ENCODE measurements around the gene CFAP91. TPM values are rescaled to one million over a fixed set of nuclear protein-coding genes. Genes with fewer than 3 reads are reported as not detected.
"Not testable (repeated sequence)": the region's sequence is repeated elsewhere in the genome, so short reads cannot be mapped to it uniquely, and the experiment has no call there.

The CFAP91 gene
- total RNA-seq, 2 experiments from 2014 or later = not detected

DNA sequence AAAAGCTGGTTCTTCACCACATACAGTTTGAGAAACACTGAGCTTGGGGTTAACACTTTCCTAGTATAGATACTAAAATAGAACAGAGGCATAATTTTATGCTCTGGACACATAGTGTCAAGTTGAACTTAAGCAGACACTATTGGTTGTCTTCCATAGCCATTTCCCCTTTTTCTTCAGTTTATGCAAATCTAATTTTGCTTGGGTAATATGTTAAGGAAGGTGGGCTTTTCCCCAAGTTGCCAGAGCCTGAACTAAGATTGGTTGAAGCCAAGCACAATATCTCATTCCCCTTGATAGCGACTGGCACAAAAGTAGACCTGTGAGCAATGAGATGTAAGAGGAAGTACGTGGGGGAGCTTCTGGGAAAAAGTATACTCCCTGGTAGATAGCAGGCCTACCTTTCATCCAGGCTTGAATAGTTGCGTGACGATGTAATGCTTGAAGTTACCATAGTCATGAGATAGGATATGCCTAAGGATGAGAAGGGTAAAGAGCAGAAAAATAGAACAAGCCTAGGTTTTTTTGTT, 37.9 kb upstream of the CFAP91 start:
- no peak overlapping the region for H3K4me3 Mint-ChIP-seq
- ChIA-PET POLR2A (interaction anchor here (0.7 to 2.7 kb wide), 2 partner anchors 12 to 1104 kb away, joined by 3 to 11 read pairs; partner anchors contain the start of gene COX17), CTCF (interaction anchor here (0.9 to 1.0 kb wide), 2 partner anchors 10 to 12 kb away, joined by 3 to 4 read pairs; no protein-coding TSS in a partner anchor)
- peaks cover 20% of the 10 kb centered on the region for H3K4me1 Mint-ChIP-seq (ENCODE audit: low read depth)
- no peaks in the 10 kb centered on the region for H3K27me3 Mint-ChIP-seq (ENCODE audit: low read depth)
- DNase-seq = no peak
- peaks cover 29% of the 10 kb centered on the region for H3K36me3 Mint-ChIP-seq (ENCODE audit: low read depth)
- no peak for ATAC-seq
- no peak overlapping the region for H3K27ac Mint-ChIP-seq
- H3K9me3 Mint-ChIP-seq (ENCODE audit: insufficient read depth) = no peaks in the 10 kb centered on the region

DNA sequence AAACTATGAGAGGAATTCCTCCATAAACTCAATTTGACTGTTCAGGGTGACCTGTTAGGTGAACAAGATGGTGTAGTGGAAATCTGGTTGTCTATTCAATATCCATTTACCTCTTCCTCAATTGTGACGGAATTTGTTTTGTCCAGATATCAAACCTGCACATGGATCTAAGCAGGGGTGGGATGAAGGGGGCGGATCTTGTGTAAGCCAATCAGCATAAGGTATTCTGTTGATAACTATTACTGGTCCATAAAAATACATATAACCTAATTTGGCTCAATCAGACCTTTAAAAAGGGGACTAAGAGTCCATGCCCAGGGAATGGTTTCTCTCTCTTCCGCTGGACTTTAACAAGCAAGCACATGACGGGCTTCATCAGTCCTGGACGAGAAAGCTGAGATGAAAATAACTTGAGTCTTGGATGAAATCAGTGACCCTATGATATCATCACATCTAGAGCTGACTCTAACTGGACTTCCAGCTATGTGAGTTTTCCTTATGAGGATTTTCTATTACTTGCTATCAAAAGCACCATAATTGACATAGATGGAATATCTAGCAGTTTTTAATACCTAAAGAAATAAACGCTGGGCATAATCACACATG, 36.8 kb upstream of the CFAP91 start:
- ChIA-PET CTCF (interaction anchor here (1.0 kb wide), 1 partner anchor 10 kb away, joined by 3 read pairs; no protein-coding TSS in a partner anchor), POLR2A (interaction anchor here (0.7 to 2.7 kb wide), 2 partner anchors 11 to 1103 kb away, joined by 3 to 11 read pairs; partner anchors contain the start of gene COX17)
- peaks cover 25% of the 10 kb centered on the region for H3K4me1 Mint-ChIP-seq (ENCODE audit: low read depth)
- DNase-seq (no peak), ATAC-seq (no peak)
- no peaks in the 10 kb centered on the region for H3K9me3 Mint-ChIP-seq (ENCODE audit: insufficient read depth)
- no peaks in the 10 kb centered on the region for H3K27me3 Mint-ChIP-seq (ENCODE audit: low read depth)
- peaks cover 39% of the 10 kb centered on the region for H3K36me3 Mint-ChIP-seq (ENCODE audit: low read depth)
- H3K4me3 Mint-ChIP-seq = no peak overlapping the region
- no peak overlapping the region for H3K27ac Mint-ChIP-seq

DNA sequence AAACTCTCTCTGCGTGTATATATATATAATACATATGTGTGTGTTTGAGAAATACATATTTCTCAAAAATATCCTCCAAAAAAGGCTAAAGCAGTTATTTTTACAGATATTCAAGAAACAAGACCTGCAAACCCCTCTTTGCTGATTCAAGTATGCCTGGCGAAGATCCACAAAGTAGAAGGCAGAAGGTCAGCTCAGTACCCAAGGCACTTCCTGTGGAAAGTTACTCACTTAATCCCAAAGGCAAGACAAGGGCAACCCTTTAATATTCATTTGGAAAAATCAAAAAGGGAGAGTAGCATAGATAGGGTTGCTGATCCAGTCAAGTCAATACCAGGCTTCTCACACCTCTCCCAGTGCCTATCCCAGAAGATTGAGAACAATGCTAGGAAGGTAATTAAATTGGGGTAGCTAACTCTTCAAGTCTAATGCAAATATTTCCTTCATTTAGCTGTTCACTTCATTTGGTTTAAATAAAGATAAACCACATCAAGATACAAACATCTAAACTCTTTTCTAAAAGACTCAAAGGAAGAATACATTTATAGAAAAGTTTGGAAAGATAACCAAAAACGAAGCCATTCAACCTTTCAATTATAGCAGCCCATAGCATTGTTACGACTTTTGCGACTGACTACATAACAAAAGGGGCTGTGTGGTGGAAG, 32.8 kb upstream of the CFAP91 start:
- H3K27me3 Mint-ChIP-seq (ENCODE audit: low read depth) = no peaks in the 10 kb centered on the region

DNA sequence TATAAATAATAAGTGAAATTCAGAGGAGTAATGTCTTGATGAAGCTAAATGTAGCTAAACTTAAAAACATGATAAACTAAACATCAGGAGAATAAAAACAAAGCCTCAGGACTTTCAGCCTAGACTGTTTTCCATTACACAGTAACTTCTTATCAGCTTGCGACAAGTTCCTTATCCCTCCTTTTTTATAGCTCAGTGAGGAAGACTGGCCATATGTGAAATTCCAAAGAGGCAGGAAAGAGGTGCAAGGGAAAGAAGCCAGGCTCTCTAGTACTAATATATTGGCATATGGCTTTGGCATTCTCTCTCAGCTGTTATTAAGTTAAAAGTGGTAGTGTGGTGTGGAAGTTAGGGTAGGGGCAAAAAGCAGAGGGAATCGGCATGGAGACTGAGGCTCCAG, 30.0 kb upstream of the CFAP91 start:
- POLR2A ChIA-PET = no interaction called here
- ATAC-seq = no peak
- no peak for DNase-seq
- H3K27me3 Mint-ChIP-seq (ENCODE audit: low read depth) = no peaks in the 10 kb centered on the region
- H3K36me3 Mint-ChIP-seq (ENCODE audit: low read depth) = peaks cover 68% of the 10 kb centered on the region
- no peak overlapping the region for H3K27ac Mint-ChIP-seq
- H3K4me3 Mint-ChIP-seq = no peak overlapping the region
- H3K4me1 Mint-ChIP-seq (ENCODE audit: low read depth) = peaks cover 41% of the 10 kb centered on the region
- CTCF ChIA-PET = interaction anchor here (1.0 to 2.3 kb wide), 5 partner anchors 9 to 73 kb away, joined by 3 to 13 read pairs (median 5); no protein-coding TSS in a partner anchor
- H3K9me3 Mint-ChIP-seq (ENCODE audit: insufficient read depth) = no peaks in the 10 kb centered on the region

More for the DNA sequence above, 32.8 kb upstream of the CFAP91 start:
- H3K36me3 Mint-ChIP-seq (ENCODE audit: low read depth) = peaks cover 65% of the 10 kb centered on the region
- H3K27ac Mint-ChIP-seq = no peak overlapping the region
- ATAC-seq (no peak), DNase-seq (no peak)
- POLR2A ChIA-PET = no interaction called here
- peaks cover 26% of the 10 kb centered on the region for H3K4me1 Mint-ChIP-seq (ENCODE audit: low read depth)
- CTCF ChIA-PET = no interaction called here
- no peak overlapping the region for H3K4me3 Mint-ChIP-seq
- H3K9me3 Mint-ChIP-seq (ENCODE audit: insufficient read depth) = no peaks in the 10 kb centered on the region

DNA sequence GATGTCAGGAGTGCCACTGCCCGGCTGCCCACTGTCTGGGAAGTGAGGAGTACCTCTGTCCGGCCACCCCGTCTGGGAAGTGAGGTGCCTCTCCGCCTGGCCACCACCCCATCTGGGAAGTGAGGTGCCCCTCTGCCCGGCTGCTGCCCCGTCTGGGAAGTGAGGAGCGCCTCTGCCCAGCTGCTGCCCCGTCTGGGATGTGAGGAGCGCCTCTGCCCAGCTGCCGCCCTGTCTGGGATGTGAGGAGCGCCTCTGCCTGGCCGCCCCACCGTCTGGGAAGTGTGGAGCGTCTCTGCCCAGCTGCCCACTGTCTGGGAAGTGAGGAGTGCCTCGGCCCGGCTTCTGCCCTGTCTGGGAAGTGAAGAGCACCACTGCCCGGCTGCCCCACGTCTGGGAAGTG, 28.9 kb upstream of the CFAP91 start:
- Mint-ChIP-seq H3K27me3 (ENCODE audit: low read depth) (no peaks in the 10 kb centered on the region), H3K4me1 (ENCODE audit: low read depth) (peaks cover 42% of the 10 kb centered on the region), H3K27ac (no peak overlapping the region), H3K9me3 (ENCODE audit: insufficient read depth) (no peaks in the 10 kb centered on the region), H3K36me3 (ENCODE audit: low read depth) (peaks cover 64% of the 10 kb centered on the region), H3K4me3 (no peak overlapping the region)
- DNase-seq (no peak), ATAC-seq (no peak)
- POLR2A ChIA-PET = no interaction called here
- CTCF ChIA-PET = interaction anchor here (1.8 kb wide), 1 partner anchor 10 kb away, joined by 13 read pairs; no protein-coding TSS in a partner anchor

DNA sequence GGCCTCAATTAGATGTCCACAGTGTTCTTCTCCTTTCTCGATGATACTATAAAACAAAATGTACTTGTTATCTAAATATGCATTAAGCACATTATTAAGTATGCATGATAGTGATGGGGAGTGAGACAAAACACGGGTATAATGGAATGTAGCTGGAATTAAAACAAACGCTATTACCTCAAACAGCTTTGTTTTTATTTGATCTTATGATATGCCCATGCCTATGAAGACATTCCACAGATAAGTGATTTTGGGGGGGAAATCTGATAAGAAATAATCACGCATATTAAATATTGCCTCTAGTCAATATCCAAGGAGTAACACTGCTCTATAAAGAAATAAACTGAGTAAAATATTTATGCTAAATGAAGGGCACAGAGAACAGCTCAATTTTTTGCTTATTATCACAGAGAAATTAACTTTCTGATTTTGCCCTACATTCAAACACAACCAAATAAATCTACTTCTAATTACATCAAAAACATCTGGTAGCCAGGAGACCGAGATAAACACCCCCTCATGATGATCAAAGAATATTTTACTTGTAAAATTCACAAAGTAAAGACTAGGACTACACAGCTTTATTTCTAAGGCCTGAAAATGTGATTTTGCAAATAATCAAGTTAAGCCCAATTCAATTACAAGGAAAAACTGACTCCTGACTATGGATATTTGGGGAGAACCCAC, 27.5 kb upstream of the CFAP91 start:
- H3K27ac Mint-ChIP-seq = peak overlapping the region; percentile 1
- ATAC-seq = no peak
- H3K9me3 Mint-ChIP-seq (ENCODE audit: insufficient read depth) = no peaks in the 10 kb centered on the region
- peaks cover 39% of the 10 kb centered on the region for H3K4me1 Mint-ChIP-seq (ENCODE audit: low read depth)
- no peaks in the 10 kb centered on the region for H3K27me3 Mint-ChIP-seq (ENCODE audit: low read depth)
- POLR2A ChIA-PET = interaction anchor here (1.2 to 3.0 kb wide), 4 partner anchors 116 to 212 kb away, joined by 3 to 20 read pairs (median 12); partner anchors contain the start of genes CD80, TIMMDC1 and TMEM39A
- DNase-seq = no peak
- CTCF ChIA-PET = interaction anchor here (0.6 to 3.3 kb wide), 8 partner anchors 10 to 570 kb away, joined by 3 to 17 read pairs (median 4); partner anchors contain the start of gene TMEM39A
- H3K4me3 Mint-ChIP-seq = peak overlapping the region; percentile 96
- peaks cover 52% of the 10 kb centered on the region for H3K36me3 Mint-ChIP-seq (ENCODE audit: low read depth)

DNA sequence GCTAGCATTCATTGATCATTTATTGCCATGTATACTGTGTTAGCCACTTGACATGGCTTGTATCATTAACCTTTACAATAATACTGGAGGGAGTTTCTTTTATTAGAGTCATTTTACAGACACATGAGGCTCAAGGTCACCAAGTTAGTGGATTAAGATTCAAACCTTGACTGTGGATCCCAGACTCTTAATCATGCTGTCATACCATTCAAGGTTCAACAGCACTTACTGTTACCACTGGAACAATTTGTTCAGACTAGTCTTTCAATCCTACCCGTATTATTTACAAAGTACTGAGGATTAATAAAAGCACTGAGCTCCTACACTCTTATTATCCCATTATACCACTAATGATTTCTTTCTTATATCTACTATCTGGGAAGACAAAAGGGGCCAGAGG, 26.8 kb upstream of the CFAP91 start:
- DNase-seq = no peak
- ATAC-seq = no peak
- H3K27ac Mint-ChIP-seq = peak overlapping the region; percentile 95
- H3K4me1 Mint-ChIP-seq (ENCODE audit: low read depth) = peaks cover 38% of the 10 kb centered on the region
- ChIA-PET CTCF (interaction anchor here (0.6 to 3.3 kb wide), 6 partner anchors 10 to 375 kb away, joined by 3 to 17 read pairs (median 4); partner anchors contain the start of gene TMEM39A), POLR2A (interaction anchor here (0.7 to 3.0 kb wide), 11 partner anchors 11 to 213 kb away, joined by 3 to 20 read pairs (median 6); partner anchors contain the start of genes CD80, TIMMDC1 and TMEM39A)
- peaks cover 45% of the 10 kb centered on the region for H3K36me3 Mint-ChIP-seq (ENCODE audit: low read depth)
- peak overlapping the region; percentile 96 for H3K4me3 Mint-ChIP-seq
- no peaks in the 10 kb centered on the region for H3K9me3 Mint-ChIP-seq (ENCODE audit: insufficient read depth)
- no peaks in the 10 kb centered on the region for H3K27me3 Mint-ChIP-seq (ENCODE audit: low read depth)

DNA sequence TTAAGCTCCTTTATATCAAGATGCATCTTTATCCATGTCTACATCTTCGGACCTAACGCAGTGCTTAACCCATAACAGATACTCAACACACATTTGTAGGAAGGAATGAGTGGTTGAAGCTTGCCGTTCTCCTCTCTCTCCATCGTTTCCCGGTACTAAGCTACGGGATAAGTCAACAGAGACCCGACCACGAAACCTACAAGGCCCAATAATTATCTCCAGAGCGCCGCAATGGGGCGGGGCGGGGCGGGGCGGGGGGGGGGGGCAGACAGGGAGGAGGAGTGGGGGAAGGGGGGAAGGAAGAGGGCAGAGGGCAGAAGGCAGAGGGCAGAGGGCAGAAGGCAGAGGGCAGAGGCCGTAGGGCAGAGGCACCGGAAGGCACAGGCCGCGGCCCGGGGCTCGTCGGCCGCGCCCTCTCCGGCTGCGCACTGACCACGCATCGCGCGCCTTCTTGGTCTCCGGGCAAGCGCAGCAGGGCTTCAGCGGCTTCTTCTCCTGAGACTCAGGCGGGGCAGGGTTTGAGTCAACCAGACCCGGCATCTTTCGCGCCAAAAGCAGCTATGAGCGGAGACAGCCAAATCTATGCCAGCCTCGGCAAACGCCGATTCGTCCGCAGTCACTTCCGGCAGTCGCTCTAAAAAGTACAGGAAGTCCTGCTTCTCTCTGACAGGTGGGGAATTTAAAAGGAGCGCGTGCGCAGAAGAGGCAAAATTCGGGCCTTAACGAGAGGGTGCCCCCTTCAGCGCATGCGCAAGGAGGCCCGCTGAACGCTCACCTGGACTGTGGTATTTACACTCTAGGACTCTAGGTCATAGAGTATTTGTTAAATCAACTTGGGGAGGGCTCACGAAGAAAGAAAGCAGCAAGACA, 25.8 kb upstream of the CFAP91 start, which contains the start of gene COX17:
Gene COX17, minus strand, starts transcription at position 636 of the 870 bp plus-strand sequence. Its CDS starts 96 bp downstream, at position 540.
- Mint-ChIP-seq H3K27ac (peak within 1 kb of the TSS; percentile 95), H3K9me3 (ENCODE audit: insufficient read depth) (no peaks in the 10 kb centered on the region), H3K4me1 (ENCODE audit: low read depth) (peaks cover 35% of the 10 kb centered on the region), H3K36me3 (ENCODE audit: low read depth) (peaks cover 37% of the 10 kb centered on the region), H3K4me3 (peak within 1 kb of the TSS; percentile 96), H3K27me3 (ENCODE audit: low read depth) (no peaks in the 10 kb centered on the region)
- peak; percentile 94 for ATAC-seq
- POLR2A ChIA-PET = interaction anchor here (0.6 to 3.0 kb wide), 14 partner anchors 12 to 681 kb away, joined by 3 to 20 read pairs (median 5); partner anchors contain the start of genes ARHGAP31, CD80, TIMMDC1 and TMEM39A
- CTCF ChIA-PET = interaction anchor here (1.0 to 3.3 kb wide), 5 partner anchors 11 to 214 kb away, joined by 3 to 17 read pairs (median 5); partner anchors contain the start of gene TMEM39A
- peak; percentile 98 for DNase-seq

DNA sequence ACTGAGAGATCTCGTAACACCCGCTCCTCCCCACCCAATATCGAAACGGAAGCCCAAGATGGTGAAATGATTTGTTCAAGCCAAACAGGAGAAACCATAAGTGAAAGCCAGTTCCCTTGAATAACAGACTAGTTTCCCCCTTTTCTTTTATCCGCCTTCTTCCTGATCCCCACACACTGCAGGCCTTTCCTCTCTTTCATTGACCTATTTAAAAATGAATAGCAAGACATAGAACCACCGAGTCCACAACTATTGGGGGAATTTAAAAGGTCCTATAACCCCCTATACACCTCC, 25.2 kb upstream of the CFAP91 start:
- peaks cover 34% of the 10 kb centered on the region for H3K36me3 Mint-ChIP-seq (ENCODE audit: low read depth)
- ATAC-seq (no peak), DNase-seq (no peak)
- H3K9me3 Mint-ChIP-seq (ENCODE audit: insufficient read depth) = no peaks in the 10 kb centered on the region
- peak overlapping the region; percentile 95 for H3K27ac Mint-ChIP-seq
- CTCF ChIA-PET = interaction anchor here (1.0 to 3.3 kb wide), 3 partner anchors 13 to 77 kb away, joined by 3 to 17 read pairs (median 4); no protein-coding TSS in a partner anchor
- peak overlapping the region; percentile 96 for H3K4me3 Mint-ChIP-seq
- peaks cover 33% of the 10 kb centered on the region for H3K4me1 Mint-ChIP-seq (ENCODE audit: low read depth)
- no peaks in the 10 kb centered on the region for H3K27me3 Mint-ChIP-seq (ENCODE audit: low read depth)
- POLR2A ChIA-PET = interaction anchor here (0.5 to 3.0 kb wide), 7 partner anchors 12 to 215 kb away, joined by 3 to 20 read pairs (median 9); partner anchors contain the start of genes TIMMDC1 and TMEM39A

DNA sequence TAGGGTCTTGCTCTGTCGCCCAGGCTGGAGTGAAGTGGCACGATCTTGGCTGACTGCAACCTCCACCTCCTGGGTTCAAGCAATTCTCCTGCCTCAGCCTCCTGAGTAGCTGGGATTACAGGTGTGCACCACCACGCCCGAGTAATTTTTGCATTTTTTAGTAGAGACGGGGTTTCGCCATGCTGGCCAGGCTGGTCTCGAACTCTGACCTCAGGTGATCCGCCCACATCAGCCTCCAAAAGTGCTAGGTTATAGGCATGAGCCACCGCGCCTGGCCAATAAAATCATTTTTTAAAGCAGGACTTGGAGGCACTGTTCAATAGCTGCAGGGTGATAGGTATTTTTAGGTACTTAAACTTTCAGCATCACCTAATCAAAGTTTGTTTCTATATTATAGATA, 24.6 kb upstream of the CFAP91 start:
- ATAC-seq; H3K9me3 Mint-ChIP-seq (ENCODE audit: insufficient read depth); H3K27ac Mint-ChIP-seq; DNase-seq; H3K4me3 Mint-ChIP-seq; H3K27me3 Mint-ChIP-seq (ENCODE audit: low read depth): not testable (repeated sequence)
- peaks cover 33% of the 10 kb centered on the region for H3K4me1 Mint-ChIP-seq (ENCODE audit: low read depth)
- POLR2A ChIA-PET = interaction anchor here (0.5 to 2.3 kb wide), 3 partner anchors 13 to 216 kb away, joined by 3 to 11 read pairs (median 3); partner anchors contain the start of gene TIMMDC1
- CTCF ChIA-PET = interaction anchor here (1.4 to 1.5 kb wide), 2 partner anchors 10 to 12 kb away, joined by 3 to 4 read pairs; no protein-coding TSS in a partner anchor
- peaks cover 28% of the 10 kb centered on the region for H3K36me3 Mint-ChIP-seq (ENCODE audit: low read depth)
